Peyer's patch (tissue), 4 donors: Measurements from ENCODE around the gene RILP.

Experiments
- CTCF ChIP-seq, 6 experiments: fragments of 450-650 bp in 4 of 6; fragments of 200-600 bp in 2 of 6; sonication (generic) in 1 of 6; IDR thresholded peaks; one replicate each; pipeline ENCODE4 v1.5.1; 2017 to 2019; ENCODE audit warnings: antibody characterized with exemption in 6 of 6, mild to moderate bottlenecking in 3 of 6, moderate library complexity in 1 of 6
- POLR2A ChIP-seq, 2 donors: fragments of 450-650 bp; IDR thresholded peaks; one replicate each; pipeline ENCODE4 v1.5.1; 2017; ENCODE audit warnings: antibody characterized with exemption in 2 of 2, mild to moderate bottlenecking in 2 of 2, moderate library complexity in 2 of 2

GRCh38 chr17:1645207-1646171 lies 4.2 kb downstream of the RILP start, which contains the start of gene SCARF1:
- TF ChIP-seq CTCF (IDR thresholded peaks at IDR 0.05) (no peak), POLR2A (IDR thresholded peaks at IDR 0.05) (no peak)
